HG03558 (cell line): ENCODE data around the gene C2CD4B.

Source experiments
- ATAC-seq: cut with Tn5 transposase; IDR thresholded peaks from one replicate; pipeline ENCODE4 v1.9.1; 2021; ENCODE audit warnings: moderate number of reproducible peaks; ENCODE audit not compliant: unreplicated experiment; ENCODE audit errors: extremely low read depth

Gene C2CD4B

GRCh38 chr15:62150445-62150844 lies 14.6 kb downstream of the C2CD4B start:
- ATAC-seq: no peak

- ATAC-seq: no peak
Observed at GRCh38 chr15:62149729-62150128, 15.4 kb downstream of the C2CD4B start.

GRCh38 chr15:62147551-62147950 lies 17.5 kb downstream of the C2CD4B start:
- no peak for ATAC-seq

GRCh38 chr15:62147149-62147548 lies 17.9 kb downstream of the C2CD4B start:
- no peak for ATAC-seq

- ATAC-seq: no peak
Observed at GRCh38 chr15:62145015-62145735, 19.9 kb downstream of the C2CD4B start.

- ATAC-seq: no peak
Observed at GRCh38 chr15:62142736-62143135, 22.3 kb downstream of the C2CD4B start.

- no peak for ATAC-seq
Observed at GRCh38 chr15:62141643-62142588, 23.2 kb downstream of the C2CD4B start.

- ATAC-seq: no peak
Observed at GRCh38 chr15:62141200-62141599, 23.9 kb downstream of the C2CD4B start.

- no peak for ATAC-seq
Observed at GRCh38 chr15:62138124-62138523, 27.0 kb downstream of the C2CD4B start.

GRCh38 chr15:62136911-62137865 lies 27.9 kb downstream of the C2CD4B start:
- ATAC-seq: no peak

- ATAC-seq: no peak
Observed at GRCh38 chr15:62135532-62136134, 29.5 kb downstream of the C2CD4B start.

- no peak for ATAC-seq
Observed at GRCh38 chr15:62133141-62133540, 31.9 kb downstream of the C2CD4B start.

- ATAC-seq: no peak
Observed at GRCh38 chr15:62128916-62129315, 36.2 kb downstream of the C2CD4B start.

GRCh38 chr15:62126364-62126763 lies 38.7 kb downstream of the C2CD4B start:
- ATAC-seq: no peak

- ATAC-seq: no peak
Observed at GRCh38 chr15:62125773-62126172, 39.3 kb downstream of the C2CD4B start.

GRCh38 chr15:62124973-62125303 lies 40.1 kb downstream of the C2CD4B start:
- no peak for ATAC-seq

GRCh38 chr15:62124176-62124972 lies 40.7 kb downstream of the C2CD4B start:
- no peak for ATAC-seq

GRCh38 chr15:62122249-62122648 lies 42.8 kb downstream of the C2CD4B start:
- ATAC-seq: no peak
